ENCODE measurements around the gene CYB561D1. TPM values are rescaled to one million over a fixed set of nuclear protein-coding genes. Genes with fewer than 3 reads are reported as not detected.
A peak's percentile ranks its signal among the peaks of the same experiment; 100 is the strongest.

The CYB561D1 gene
- total RNA-seq, 1 donor from 2014 or later, result 4.1 TPM

DNA sequence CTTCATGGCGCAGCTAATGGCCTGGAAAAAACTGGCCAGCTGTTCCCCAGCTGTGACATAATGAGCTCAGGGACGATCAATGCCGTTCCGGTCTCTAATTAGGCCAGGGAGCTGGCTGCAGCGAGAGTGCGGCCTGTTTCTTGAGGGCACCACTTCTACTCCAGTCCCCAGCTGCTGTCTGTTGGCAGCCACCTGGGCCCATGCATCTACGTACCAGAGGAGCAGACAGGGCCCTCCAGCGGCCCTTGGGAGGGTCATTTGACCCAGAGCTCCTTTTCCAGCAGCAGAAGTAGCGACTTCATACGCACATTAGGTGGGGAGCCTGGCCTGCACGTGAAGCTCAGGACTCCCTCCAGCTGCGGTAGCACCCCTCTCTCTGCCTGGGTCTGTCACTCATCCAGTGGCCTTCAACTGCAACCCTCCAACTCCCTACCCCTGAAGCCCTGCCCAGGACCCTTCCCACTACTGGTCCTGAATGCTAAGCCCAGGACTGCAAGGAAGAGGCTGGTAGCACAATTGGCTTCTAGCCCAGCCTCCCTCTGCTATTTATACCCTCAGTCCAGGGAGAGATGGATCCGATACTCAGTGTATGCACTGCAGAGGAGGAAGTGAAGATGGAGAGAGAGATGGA lies 36.7 kb downstream of the CYB561D1 start:
- DNase-seq, result peak; percentile 39

DNA sequence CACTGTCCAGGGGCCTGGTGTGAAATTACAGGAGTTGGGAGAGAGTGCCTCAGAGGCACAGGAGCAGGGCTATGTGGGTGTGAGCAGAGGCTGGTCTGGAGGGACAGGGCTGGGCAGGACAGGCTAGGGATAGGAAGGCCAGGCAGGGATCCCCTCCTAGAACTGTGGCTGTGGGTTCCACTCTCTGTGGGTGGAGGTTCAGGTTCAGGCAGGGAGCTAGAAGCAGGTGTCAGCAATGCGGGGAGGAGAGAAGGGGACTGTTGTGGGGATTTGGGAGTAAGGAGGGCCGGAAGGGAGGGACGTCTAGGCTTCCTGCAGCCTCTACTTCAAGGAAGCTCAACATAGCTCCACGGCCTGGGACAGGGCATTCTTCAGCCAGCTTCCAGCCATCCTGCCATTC lies 37.5 kb downstream of the CYB561D1 start:
- no peak for DNase-seq

DNA sequence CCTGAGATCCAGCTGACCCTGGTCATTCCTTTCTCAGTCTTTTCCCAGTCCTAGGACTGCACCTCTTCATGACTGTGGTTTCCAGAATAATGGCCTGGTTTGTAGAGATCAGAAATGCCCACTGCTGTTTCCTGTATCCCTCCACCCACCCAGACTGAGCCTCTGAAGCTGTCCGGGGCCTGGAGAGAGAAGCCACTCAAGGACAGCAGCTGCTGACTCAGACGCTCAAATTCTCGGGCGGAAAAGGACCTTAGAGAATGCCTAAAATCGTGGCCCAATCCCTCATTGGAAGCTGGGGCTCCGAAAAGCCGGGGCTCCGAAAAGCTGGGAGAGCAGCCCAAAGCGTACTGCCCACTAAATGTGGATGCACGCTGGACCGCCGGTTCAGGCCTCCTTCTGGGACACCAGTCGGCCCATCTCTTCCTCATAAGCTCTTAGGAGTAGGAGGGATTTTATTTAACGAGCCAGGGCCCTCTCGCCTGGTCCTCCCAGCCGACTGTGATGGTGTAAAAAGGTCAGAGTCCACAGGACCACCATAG lies 38.0 kb downstream of the CYB561D1 start:
- DNase-seq, result no peak

DNA sequence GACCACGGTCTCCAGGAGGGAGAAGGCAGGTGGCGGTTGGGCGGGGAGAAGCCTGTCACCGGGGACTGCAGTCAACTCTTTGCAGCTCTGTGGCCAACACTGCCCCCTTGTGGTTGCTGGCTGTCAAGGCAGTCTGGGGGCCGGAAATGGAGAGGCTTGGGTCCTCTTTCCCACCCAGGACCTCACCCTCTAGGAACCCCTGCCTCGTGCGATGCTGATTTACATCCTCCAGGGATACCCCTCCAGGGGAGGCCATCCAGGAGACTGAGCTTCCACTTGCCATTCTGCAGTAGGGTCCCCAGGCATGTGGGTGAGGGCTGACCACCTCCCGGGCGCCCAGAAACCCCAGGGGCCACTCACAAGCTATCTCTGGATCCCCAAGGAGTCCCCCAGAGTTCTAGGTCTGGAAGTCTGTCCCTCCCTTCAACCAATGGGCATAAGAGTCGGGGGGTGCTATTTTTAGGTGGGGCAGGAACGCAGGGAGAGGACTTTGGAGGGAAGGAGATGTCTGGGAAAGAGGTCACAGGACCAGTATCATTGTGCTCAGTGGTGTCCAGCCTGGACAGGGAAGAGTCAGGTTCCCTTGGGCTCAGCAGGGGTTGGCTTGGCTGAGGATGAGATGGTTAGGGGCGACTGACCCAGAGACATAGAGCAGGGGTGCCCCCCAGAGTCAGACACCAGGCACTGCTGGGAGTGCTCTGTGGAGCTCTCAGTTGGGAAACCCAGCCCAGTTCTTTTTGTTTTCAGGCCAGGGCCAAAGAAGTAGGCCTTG lies 38.7 kb downstream of the CYB561D1 start:
- DNase-seq, result peak; percentile 75

DNA sequence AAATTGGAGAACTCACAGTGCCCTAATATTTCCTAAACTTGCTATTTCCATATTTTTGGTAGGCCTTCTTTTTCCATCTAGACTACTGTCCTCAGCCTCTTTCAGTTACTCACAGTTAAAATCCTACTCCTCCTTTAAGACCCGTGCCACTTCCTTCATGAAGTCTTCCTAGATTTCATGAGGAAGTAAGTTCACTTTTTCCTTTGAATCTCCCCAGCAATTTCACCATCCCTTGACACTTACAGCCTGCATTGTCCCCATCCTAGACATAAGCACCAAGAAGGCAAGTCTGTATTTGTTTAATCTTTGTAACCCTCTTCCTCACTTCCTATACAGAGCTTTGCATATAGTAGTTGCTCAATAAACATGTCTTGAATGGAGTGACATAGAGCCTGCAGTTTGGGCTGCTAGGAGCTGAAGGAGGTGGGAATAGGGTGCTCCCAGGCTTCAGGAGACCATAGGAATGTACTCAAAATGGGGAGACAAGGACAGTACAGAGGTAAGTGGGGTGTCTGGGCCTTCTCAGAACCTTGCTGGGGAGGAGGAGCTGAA lies 40.5 kb downstream of the CYB561D1 start:
- no peak for DNase-seq

DNA sequence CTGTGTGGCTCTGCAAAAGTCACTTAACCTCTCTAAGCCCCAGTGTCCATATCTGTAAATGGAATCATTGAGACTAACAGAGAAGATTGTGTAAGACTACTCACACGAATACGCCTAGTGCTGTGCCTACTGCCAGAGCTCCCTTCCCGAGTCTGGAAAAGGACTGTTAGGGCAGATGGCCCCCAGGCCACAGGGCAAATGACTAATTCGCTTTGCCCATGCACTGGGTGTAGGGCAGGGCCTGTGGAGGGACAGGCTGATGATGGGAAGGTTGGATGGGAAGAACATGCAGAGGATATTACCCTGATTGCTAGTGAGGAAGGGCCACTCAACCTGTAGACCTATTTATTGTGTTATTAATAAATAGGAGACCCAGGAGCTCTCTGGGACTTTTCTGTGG lies 41.6 kb downstream of the CYB561D1 start:
- no peak for DNase-seq

DNA sequence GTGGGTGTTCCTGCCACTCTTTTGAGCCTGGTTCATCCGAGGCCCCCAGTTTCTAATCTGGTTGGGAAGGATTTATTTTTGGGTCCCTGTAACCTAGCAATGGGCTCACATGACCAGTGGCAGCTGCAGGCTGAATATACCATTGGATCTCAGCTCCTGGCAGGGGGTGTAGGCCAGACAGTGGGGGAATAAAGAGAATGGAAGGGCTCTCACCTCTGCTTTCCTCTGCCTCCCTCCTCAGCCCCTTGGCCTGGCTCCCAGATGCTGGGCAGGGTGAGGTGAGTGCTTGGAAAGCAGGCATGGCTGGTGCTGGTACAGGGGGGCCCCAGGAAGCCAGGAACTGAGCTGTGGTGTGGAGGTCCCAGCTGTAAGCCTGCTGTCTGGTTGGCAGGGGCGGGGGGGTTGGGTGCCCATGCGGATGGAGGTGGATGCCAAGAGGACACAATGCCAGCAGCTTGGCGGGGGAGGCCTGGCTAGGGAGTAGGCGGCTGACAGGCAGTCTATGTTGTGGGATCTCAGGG lies 42.1 kb downstream of the CYB561D1 start:
- no peak for DNase-seq

DNA sequence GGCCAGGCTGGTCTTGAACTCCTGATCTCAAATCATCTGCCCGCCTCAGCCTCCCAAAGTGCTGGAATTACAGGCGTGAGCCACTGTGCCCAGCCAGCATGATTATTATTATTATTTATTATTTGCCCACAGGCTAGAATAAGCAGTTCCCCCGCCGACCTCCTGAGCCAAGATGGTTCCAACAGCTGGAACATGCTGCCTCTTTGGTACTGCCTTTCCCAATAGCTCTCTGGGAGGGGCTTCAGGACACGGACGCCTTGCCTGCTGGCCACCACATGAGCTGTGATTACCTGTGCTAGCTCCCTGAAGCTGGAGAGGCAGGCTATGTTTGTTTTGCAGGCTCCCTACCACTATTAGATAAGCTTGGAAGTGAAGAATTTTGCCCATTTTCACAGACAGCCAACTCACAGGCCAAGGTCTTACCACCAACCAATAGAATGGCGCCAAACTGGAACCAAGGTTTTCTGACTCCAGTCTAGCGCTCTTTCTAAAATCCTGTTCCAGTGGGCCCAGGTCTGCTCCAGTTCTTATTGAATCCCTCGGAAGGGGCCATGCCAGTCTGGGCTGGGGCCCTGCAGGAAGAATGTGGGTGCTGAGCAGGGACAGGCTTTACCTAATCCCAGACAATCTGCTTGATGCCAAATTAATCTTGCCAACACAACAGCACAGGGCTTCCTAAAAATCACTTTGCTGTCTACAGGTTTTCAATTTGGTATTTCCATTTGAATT lies 43.7 kb downstream of the CYB561D1 start:
- no peak for DNase-seq

DNA sequence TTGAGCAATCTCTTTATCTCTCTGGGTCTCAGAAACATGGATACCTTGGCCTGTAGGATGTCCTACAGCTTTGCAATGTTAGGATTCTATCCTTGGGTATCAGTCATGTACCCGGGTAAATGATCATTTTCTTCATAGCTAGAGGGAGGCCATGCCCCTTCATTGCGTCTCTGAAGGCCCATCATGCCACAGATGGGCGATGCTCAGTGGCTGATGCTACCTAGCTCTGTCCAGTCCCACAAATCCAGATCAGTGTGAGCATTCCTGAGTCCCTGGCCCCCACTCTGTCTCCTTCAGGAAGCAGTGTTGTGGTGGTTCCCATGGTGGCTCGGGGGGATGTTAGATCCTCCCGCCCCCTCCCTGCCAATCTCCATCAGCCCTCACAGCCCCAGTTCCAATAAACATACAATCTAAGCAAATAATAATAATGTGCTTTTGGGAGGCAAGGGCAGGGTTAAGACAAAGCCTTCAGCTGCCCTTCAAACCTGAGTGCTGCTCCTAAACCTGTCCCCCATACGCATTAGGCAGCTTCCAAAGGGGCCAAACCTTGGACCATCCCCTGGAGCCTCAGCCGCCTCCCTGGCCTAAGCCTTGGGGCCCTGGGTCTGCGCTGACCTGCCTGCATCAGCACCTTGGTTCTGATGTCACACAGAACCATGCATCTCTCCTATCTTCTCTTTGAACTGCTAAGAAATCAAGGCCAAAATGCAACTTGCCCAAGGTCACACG lies 45.1 kb downstream of the CYB561D1 start:
- no peak for DNase-seq

DNA sequence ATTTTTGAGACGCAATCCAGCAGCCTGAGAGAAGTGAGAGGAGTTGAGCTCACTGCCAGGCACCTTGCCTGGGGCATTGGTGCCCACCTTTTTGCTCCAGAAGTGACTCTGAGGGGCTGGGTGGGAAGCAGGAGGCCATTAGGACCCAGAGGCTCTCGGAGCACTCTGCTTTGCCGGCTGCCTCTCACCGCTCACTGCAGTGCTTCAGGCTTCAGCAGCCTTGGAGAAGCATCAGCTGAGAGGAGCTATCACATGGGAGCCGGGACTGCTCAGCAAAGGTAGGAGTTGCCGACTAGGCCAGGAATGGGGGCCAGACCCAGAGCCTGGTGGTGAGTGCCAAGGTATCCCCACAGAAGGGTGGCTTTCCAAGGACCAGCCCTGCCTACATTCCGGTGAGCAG lies 45.8 kb downstream of the CYB561D1 start, which contains the start of gene GPR61:
GPR61 (plus strand) TSS at position 197 of the 400 bp plus-strand sequence. CDS start 3,151 bp downstream, outside the sequence.
- no peak for DNase-seq

DNA sequence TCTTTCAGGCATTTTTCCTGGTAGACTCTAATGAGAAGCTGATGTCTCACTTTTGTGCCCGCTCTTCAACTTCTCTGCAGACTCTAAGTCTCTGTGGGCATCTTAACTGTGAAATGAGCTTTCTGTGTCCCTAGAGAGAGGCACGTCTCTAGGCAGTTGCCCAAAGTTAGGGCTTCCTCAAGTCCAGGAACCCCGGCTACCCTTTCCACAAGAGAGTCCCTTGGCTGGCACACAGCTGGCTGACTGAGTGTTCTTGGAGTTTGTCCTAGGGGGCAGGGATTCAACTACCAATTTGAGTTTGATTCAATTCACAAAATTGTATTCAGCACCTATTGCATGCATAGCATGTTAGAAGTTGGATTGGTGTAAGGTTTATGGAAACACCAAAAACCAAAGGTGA lies 47.2 kb downstream of the CYB561D1 start:
- DNase-seq, result no peak

DNA sequence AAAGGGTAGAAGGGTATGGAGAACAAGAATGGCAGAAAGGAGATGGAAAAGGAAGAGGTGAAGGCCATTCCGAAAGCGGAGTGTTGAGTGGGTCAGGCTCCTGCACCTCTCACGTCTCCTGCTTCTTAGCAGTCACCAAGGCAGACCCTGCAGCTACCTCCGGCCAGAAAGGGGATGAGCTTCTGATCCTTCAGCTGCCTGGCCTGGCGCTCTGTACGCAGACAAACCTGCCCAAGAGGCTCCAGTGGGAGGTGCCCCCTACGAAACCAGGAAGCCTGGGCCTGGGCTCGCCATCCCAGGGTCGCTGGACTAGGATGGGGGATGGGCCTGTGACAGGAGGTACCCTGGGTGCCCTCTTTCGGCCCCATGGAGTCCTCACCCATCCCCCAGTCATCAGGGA lies 48.8 kb downstream of the CYB561D1 start:
- DNase-seq, result no peak

DNA sequence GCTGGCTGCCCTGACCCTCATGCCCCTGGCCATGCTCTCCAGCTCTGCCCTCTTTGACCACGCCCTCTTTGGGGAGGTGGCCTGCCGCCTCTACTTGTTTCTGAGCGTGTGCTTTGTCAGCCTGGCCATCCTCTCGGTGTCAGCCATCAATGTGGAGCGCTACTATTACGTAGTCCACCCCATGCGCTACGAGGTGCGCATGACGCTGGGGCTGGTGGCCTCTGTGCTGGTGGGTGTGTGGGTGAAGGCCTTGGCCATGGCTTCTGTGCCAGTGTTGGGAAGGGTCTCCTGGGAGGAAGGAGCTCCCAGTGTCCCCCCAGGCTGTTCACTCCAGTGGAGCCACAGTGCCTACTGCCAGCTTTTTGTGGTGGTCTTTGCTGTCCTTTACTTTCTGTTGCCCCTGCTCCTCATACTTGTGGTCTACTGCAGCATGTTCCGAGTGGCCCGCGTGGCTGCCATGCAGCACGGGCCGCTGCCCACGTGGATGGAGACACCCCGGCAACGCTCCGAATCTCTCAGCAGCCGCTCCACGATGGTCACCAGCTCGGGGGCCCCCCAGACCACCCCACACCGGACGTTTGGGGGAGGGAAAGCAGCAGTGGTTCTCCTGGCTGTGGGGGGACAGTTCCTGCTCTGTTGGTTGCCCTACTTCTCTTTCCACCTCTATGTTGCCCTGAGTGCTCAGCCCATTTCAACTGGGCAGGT lies 49.5 kb downstream of the CYB561D1 start:
- DNase-seq, result no peak

DNA sequence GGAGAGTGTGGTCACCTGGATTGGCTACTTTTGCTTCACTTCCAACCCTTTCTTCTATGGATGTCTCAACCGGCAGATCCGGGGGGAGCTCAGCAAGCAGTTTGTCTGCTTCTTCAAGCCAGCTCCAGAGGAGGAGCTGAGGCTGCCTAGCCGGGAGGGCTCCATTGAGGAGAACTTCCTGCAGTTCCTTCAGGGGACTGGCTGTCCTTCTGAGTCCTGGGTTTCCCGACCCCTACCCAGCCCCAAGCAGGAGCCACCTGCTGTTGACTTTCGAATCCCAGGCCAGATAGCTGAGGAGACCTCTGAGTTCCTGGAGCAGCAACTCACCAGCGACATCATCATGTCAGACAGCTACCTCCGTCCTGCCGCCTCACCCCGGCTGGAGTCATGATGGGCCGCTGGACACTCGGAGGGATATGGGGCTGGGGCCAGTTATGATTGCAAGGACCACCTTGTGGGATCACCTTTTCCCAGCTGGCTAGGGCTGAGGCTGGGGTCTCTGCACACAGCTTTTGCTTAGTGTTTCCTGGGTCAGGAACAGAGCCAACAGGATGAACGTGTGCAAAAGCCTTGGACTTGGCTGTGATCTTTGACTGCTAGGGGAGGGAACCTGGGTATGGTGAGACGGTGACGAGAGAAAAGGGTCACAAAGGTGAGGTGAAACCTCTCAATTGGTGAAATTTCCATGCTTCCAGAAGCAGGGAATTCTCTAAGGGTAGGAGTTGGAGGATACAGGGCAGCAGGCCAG lies 50.3 kb downstream of the CYB561D1 start:
- DNase-seq, result no peak

DNA sequence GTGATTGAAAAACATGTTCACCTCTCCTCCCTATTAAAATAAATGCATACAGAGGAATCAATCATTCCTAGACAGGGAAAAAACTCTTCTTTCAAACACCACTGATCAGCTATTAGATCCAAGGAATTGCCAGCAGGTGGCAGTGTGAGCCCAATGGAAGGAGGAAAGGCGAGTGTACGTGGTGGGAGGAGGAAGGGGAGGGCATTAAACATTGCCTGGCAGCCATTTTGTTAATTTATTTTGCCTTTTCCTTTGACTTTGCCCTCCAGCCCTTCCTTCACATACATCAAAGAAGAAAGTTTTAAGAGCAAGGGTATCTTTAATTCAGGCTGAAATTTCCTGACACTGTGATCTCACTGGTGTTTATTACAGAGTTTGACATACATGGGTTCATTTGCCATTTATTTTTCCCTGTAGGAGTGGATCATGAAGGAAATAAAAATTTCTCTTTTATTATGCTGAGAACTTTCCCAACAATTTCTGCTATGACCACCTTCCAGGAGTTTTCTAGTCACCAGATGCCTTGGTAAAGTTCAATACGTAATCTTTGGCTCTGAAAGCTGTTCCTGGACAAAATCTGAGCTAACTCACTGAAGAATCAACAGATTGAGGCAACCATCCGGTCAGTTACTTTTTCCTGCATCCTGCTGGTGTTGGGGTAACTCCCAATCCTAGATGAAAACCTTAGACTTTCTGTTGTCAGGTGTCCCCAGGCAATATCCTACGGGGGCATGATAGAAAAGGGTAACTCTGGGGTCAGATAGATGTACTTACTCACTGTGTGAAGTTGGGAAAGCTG lies 52.6 kb downstream of the CYB561D1 start:
- DNase-seq, result peak; percentile 87

DNA sequence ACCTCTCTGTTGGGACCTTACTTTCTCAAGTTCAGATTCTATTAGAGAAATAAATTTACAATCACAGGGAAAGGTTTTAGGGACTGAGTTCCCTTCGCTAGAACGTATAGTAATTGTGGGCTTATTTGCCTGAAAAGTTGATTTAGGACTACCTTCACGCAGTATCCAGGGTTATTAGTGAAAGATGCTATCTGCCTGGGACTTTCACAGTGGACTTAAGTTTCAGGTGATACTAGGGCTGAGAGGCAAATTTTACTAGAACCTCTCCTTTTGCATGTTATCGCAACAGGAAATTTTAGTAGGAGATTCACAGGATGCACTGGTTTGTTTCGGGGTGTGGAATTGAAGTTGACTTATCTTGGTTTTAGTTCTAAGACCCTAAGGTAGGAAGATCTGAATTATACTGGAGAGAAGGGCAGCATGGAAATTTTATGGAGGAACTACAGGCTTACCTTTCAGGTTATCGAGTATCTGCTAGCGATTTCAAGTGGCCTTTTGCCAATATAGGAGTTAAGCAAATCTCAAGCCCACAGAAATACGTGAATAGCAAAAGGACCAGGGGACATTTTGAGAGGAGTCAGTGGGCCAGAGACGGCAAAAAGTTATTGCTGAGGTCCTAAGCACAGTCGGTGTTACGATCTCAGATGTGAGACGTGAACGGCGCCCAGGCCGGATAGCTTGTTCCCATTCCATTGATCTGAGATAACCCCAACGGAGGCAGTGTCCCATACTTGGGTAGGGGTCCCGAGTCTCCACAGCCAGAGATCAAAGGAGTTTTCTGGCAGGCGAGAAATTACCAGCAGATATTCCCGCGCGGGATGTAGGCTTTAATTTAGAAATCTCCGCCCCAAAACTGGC lies 53.8 kb downstream of the CYB561D1 start:
- peak; percentile 50 for DNase-seq

DNA sequence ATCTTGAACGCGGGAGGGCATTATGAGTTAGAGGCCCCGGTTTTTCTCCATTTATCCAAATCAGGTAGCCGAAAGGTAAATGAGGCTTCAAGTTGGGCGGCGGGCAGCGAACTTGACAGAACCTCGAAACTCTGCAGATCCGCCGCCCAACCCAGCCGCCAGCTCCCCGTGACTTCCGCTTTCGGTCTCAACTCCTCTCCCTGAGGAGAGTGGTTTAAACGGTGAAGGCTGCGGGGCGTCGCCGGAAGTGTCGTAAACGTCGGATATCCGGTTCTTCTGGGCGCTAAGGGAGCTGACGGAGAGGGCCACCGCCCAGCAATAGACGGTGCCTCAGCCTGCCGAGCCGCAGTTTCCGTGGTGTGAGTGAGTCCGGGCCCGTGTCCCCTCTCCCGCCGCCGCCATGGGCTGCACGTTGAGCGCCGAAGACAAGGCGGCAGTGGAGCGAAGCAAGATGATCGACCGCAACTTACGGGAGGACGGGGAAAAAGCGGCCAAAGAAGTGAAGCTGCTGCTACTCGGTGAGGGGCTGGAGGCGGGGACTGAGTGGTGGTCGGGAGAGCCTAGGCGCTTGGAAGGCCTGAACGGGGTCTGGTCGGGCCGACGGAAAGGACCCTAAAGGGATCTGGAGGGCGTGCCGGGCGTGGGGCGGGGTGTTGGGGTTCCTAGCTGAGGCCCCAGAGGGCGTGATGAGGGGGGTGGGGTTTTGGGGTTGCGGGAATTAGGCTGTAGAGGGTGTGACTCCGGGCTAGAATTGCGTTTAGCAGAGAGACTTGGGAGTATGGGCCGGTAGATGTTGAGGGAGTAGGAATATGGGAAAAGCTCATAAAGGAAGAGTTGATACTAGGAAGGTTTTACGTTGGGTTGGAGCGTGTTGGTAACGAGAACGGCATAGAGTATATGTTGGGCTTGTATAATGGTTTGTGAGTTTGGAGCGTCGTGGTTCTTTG lies 54.7 kb downstream of the CYB561D1 start, which contains the start of gene GNAI3:
GNAI3 (plus strand) TSS at position 295 of the 947 bp plus-strand sequence; CDS start at position 401, 106 bp downstream.
- DNase-seq, result peak; percentile 97

All from skin of body (tissue), 2 donors.